Measurements from ENCODE around the gene HOXB7. TPM values are rescaled to one million over a fixed set of nuclear protein-coding genes. Genes with fewer than 3 reads are reported as not detected.

The HOXB7 gene
- total RNA-seq, 1 experiment from 2014 or later: not detected

DNA sequence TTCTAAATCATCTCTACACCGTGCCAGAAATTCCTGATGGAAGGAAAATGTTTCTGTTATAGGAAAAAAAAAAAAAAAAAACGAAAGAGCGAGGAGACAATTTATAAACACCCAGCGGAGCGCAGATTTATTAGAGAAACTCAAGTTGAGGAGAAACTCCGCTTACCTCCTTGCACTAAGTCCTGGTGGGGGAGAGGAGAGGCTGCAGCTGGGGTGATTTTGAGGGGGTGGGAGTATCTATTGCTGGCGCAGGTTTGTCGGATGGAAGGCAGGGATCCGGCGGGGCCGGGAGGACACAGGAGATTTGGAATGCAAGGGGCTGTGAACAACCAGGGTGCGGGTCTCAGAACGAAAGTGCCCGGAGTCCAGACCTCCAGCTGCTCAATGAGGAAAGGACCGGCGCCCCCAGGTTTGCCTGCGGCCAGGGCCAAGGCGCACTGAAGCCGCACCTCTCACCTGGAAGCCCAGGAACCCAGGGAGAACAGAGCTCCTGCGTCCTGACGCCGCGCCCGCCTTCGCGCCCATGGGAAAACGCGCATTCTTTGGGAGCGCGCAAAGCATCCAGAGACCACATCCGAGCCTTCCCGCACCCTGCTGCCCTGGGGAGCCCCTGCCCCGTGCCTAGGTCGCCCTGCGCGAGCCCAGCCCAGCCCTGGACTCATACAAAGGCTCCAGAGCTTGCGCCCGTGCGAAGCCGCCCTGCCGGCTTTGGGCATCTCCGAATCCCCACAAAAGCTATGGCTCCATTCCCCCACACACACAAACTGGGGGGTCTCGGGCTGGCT, 6.8 kb upstream of the HOXB7 start:
- ATAC-seq (no peak), DNase-seq (ENCODE audit: low spot score) (no peak)
- H3K4me3 Mint-ChIP-seq: no peak overlapping the region
- H3K36me3 Mint-ChIP-seq: no peaks in the 10 kb centered on the region
- ChIA-PET CTCF (interaction anchor here (0.7 to 2.8 kb wide), 19 partner anchors 11 to 474 kb away, joined by 3 to 13 read pairs (median 5); partner anchors contain the start of genes HOXB5 and PRAC2), POLR2A (interaction anchor here (0.6 kb wide), 1 partner anchor 72 kb away, joined by 3 read pairs; no protein-coding TSS in a partner anchor)
- H3K27ac Mint-ChIP-seq: no peak overlapping the region
- H3K4me1 Mint-ChIP-seq: peaks cover 29% of the 10 kb centered on the region
- TF ChIP-seq, protein P1, sequence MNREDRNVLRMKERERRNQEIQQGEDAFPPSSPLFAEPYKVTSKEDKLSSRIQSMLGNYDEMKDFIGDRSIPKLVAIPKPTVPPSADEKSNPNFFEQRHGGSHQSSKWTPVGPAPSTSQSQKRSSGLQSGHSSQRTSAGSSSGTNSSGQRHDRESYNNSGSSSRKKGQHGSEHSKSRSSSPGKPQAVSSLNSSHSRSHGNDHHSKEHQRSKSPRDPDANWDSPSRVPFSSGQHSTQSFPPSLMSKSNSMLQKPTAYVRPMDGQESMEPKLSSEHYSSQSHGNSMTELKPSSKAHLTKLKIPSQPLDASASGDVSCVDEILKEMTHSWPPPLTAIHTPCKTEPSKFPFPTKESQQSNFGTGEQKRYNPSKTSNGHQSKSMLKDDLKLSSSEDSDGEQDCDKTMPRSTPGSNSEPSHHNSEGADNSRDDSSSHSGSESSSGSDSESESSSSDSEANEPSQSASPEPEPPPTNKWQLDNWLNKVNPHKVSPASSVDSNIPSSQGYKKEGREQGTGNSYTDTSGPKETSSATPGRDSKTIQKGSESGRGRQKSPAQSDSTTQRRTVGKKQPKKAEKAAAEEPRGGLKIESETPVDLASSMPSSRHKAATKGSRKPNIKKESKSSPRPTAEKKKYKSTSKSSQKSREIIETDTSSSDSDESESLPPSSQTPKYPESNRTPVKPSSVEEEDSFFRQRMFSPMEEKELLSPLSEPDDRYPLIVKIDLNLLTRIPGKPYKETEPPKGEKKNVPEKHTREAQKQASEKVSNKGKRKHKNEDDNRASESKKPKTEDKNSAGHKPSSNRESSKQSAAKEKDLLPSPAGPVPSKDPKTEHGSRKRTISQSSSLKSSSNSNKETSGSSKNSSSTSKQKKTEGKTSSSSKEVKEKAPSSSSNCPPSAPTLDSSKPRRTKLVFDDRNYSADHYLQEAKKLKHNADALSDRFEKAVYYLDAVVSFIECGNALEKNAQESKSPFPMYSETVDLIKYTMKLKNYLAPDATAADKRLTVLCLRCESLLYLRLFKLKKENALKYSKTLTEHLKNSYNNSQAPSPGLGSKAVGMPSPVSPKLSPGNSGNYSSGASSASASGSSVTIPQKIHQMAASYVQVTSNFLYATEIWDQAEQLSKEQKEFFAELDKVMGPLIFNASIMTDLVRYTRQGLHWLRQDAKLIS (CRISPR knock-in tag; IDR thresholded peaks at IDR 0.05; ENCODE audit: borderline replicate concordance): no peak
- TF ChIP-seq MYBL2 (CRISPR knock-in tag; IDR thresholded peaks at IDR 0.05): no peak
- no peak for TF ChIP-seq SMAD3 (CRISPR knock-in tag; IDR thresholded peaks at IDR 0.05; ENCODE audit: borderline replicate concordance)
- TF ChIP-seq NFE2L1 (CRISPR knock-in tag; IDR thresholded peaks at IDR 0.05): no peak
- TF ChIP-seq HMGA2 (CRISPR knock-in tag; IDR thresholded peaks at IDR 0.05): no peak
- TF ChIP-seq, protein P2, sequence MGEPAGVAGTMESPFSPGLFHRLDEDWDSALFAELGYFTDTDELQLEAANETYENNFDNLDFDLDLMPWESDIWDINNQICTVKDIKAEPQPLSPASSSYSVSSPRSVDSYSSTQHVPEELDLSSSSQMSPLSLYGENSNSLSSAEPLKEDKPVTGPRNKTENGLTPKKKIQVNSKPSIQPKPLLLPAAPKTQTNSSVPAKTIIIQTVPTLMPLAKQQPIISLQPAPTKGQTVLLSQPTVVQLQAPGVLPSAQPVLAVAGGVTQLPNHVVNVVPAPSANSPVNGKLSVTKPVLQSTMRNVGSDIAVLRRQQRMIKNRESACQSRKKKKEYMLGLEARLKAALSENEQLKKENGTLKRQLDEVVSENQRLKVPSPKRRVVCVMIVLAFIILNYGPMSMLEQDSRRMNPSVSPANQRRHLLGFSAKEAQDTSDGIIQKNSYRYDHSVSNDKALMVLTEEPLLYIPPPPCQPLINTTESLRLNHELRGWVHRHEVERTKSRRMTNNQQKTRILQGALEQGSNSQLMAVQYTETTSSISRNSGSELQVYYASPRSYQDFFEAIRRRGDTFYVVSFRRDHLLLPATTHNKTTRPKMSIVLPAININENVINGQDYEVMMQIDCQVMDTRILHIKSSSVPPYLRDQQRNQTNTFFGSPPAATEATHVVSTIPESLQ (CRISPR knock-in tag; IDR thresholded peaks at IDR 0.05): no peak
- TF ChIP-seq ZNF416 (CRISPR knock-in tag; IDR thresholded peaks at IDR 0.05): no peak
- TF ChIP-seq, protein P3, sequence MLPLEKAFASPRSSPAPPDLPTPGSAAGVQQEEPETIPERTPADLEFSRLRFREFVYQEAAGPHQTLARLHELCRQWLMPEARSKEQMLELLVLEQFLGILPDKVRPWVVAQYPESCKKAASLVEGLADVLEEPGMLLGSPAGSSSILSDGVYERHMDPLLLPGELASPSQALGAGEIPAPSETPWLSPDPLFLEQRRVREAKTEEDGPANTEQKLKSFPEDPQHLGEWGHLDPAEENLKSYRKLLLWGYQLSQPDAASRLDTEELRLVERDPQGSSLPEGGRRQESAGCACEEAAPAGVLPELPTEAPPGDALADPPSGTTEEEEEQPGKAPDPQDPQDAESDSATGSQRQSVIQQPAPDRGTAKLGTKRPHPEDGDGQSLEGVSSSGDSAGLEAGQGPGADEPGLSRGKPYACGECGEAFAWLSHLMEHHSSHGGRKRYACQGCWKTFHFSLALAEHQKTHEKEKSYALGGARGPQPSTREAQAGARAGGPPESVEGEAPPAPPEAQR (CRISPR knock-in tag; IDR thresholded peaks at IDR 0.05): no peak
- TF ChIP-seq, protein P4, sequence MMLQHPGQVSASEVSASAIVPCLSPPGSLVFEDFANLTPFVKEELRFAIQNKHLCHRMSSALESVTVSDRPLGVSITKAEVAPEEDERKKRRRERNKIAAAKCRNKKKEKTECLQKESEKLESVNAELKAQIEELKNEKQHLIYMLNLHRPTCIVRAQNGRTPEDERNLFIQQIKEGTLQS (CRISPR knock-in tag; conservative IDR thresholded peaks at IDR 0.05): no peak
- TF ChIP-seq MXD4 (CRISPR knock-in tag; IDR thresholded peaks at IDR 0.05; ENCODE audit: borderline replicate concordance): no peak
- TF ChIP-seq, protein P5, sequence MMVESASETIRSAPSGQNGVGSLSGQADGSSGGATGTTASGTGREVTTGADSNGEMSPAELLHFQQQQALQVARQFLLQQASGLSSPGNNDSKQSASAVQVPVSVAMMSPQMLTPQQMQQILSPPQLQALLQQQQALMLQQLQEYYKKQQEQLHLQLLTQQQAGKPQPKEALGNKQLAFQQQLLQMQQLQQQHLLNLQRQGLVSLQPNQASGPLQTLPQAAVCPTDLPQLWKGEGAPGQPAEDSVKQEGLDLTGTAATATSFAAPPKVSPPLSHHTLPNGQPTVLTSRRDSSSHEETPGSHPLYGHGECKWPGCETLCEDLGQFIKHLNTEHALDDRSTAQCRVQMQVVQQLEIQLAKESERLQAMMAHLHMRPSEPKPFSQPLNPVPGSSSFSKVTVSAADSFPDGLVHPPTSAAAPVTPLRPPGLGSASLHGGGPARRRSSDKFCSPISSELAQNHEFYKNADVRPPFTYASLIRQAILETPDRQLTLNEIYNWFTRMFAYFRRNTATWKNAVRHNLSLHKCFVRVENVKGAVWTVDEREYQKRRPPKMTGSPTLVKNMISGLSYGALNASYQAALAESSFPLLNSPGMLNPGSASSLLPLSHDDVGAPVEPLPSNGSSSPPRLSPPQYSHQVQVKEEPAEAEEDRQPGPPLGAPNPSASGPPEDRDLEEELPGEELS (CRISPR knock-in tag; IDR thresholded peaks at IDR 0.05): no peak
- no peak for TF ChIP-seq GTF2I (CRISPR knock-in tag; conservative IDR thresholded peaks at IDR 0.05)
- no peak for TF ChIP-seq EMX1 (CRISPR knock-in tag; IDR thresholded peaks at IDR 0.05)
- TF ChIP-seq ZNF263 (CRISPR knock-in tag; IDR thresholded peaks at IDR 0.05; ENCODE audit: low read depth): no peak
- no peak for TF ChIP-seq USF1 (CRISPR knock-in tag; IDR thresholded peaks at IDR 0.05)
- TF ChIP-seq FOXP1 (CRISPR knock-in tag; IDR thresholded peaks at IDR 0.05; ENCODE audit: borderline replicate concordance): no peak
- TF ChIP-seq, protein P6, sequence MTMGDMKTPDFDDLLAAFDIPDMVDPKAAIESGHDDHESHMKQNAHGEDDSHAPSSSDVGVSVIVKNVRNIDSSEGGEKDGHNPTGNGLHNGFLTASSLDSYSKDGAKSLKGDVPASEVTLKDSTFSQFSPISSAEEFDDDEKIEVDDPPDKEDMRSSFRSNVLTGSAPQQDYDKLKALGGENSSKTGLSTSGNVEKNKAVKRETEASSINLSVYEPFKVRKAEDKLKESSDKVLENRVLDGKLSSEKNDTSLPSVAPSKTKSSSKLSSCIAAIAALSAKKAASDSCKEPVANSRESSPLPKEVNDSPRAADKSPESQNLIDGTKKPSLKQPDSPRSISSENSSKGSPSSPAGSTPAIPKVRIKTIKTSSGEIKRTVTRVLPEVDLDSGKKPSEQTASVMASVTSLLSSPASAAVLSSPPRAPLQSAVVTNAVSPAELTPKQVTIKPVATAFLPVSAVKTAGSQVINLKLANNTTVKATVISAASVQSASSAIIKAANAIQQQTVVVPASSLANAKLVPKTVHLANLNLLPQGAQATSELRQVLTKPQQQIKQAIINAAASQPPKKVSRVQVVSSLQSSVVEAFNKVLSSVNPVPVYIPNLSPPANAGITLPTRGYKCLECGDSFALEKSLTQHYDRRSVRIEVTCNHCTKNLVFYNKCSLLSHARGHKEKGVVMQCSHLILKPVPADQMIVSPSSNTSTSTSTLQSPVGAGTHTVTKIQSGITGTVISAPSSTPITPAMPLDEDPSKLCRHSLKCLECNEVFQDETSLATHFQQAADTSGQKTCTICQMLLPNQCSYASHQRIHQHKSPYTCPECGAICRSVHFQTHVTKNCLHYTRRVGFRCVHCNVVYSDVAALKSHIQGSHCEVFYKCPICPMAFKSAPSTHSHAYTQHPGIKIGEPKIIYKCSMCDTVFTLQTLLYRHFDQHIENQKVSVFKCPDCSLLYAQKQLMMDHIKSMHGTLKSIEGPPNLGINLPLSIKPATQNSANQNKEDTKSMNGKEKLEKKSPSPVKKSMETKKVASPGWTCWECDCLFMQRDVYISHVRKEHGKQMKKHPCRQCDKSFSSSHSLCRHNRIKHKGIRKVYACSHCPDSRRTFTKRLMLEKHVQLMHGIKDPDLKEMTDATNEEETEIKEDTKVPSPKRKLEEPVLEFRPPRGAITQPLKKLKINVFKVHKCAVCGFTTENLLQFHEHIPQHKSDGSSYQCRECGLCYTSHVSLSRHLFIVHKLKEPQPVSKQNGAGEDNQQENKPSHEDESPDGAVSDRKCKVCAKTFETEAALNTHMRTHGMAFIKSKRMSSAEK (CRISPR knock-in tag; IDR thresholded peaks at IDR 0.05; ENCODE audit: borderline replicate concordance): no peak
- H3K27me3 Mint-ChIP-seq (ENCODE audit: low read depth): peaks cover 100% of the 10 kb centered on the region; the same call in 1 of the 2 replicates
- no peaks in the 10 kb centered on the region for H3K9me3 Mint-ChIP-seq
